H1 (cell line): ENCODE results near the gene DCDC2B.

Experiments used
- ATF2 ChIP-seq: IDR thresholded peaks from 2 replicates; pipeline ENCODE4 v1.6.1; 2012; ENCODE audit warnings: low read length, inconsistent platforms
- CTCF ChIP-seq, 3 experiments: IDR thresholded peaks; 1 replicate in 2 of 3; 2 replicates in 1 of 3; pipeline versions ENCODE4 v1.5.1 to v1.6.1; 2011; ENCODE audit warnings: low read length in 3 of 3, mild to moderate bottlenecking in 3 of 3, inconsistent platforms in 2 of 3, low read depth in 1 of 3, moderate library complexity in 1 of 3; ENCODE audit not compliant: insufficient read depth in 1 of 3; ENCODE audit errors: control extremely low read depth in 1 of 3
- EZH2 ChIP-seq: fragments of 200-600 bp; sonication (generic); IDR thresholded peaks from 2 replicates; pipeline ENCODE4 v1.7.1; 2012; ENCODE audit warnings: low read depth, mild to moderate bottlenecking, moderate library complexity, low read length, inconsistent platforms; ENCODE audit not compliant: severe bottlenecking
- MAX ChIP-seq: IDR thresholded peaks from 2 replicates; pipeline ENCODE4 v1.6.1; 2012; ENCODE audit warnings: inconsistent platforms
- NANOG ChIP-seq: IDR thresholded peaks from 2 replicates; pipeline ENCODE4 v1.6.1; 2011; ENCODE audit warnings: low read length, low read depth, mild to moderate bottlenecking, inconsistent platforms; ENCODE audit not compliant: insufficient read depth, poor library complexity, severe bottlenecking
- POLR2A ChIP-seq, 2 experiments: IDR thresholded peaks; 1 replicate in 1 of 2; 2 replicates in 1 of 2; pipeline ENCODE4 v1.6.1; 2011; ENCODE audit warnings: low read depth in 2 of 2, low read length in 2 of 2, mild to moderate bottlenecking in 2 of 2; ENCODE audit errors: control extremely low read depth in 1 of 2
- POLR2AphosphoS5 ChIP-seq: IDR thresholded peaks from 2 replicates; pipeline ENCODE4 v1.6.1; 2011; ENCODE audit warnings: low read depth, low read length
- SIRT6 ChIP-seq: IDR thresholded peaks from one replicate; pipeline ENCODE4 v1.7.1; 2012; ENCODE audit warnings: low read length, inconsistent platforms
- SUZ12 ChIP-seq: fragments of 200-600 bp; sonication (generic); IDR thresholded peaks from 2 replicates; pipeline ENCODE4 v1.6.1; 2012; ENCODE audit warnings: mild to moderate bottlenecking, inconsistent platforms, low read length, moderate library complexity, mixed read lengths
- TCF12 ChIP-seq: IDR thresholded peaks from 2 replicates; pipeline ENCODE4 v1.6.1; 2011; ENCODE audit warnings: low read depth, mild to moderate bottlenecking, low read length

DNA sequence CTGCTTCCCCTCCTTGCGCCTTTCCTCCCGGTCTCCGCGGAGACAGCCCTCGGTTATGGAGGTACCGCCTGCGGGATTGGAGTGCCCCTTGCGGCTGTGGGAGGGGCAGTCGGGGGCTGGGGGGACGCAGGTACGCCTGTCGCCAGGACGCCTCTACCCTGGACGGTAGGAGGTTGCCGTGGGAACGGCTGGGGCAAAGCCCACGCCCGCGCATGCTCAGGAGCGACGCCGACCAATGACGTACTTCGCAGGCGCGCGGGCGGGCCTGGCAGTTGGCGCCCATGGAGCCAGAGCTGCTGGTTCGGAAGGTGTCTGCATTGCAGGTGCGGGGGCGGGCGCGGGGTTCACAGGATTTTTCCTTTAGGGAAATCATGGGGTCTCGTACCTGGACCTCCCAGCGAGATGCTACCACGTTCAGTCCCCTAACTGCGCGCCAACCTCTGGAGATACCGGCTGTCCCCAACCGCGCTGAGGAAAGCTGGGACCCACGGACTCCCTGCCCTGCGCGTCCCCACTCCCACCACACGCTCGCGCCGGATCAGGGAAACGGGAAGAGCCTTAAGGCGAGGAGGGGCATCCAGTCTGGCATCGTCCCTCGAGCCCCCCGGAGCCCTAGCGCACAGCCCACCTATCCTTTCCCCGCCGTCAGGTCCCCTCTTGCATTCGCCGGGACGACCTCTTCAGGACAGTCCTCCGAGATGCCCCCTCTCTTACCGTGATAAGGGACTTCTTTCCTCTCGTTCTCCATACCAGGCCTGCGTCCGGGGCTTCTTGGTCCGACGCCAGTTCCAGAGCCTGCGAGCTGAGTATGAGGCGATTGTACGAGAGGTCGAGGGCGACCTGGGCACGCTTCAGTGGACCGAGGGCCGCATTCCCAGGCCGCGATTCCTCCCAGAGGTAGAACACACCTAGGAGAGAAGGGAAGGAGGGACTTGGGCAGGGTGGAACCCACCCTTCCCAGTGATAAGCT, 3.2 kb upstream of the DCDC2B start, which contains the start of gene IQCC:
- TF ChIP-seq CTCF (IDR thresholded peaks at IDR 0.05; ENCODE audit: control extremely low read depth in 1 of 3, insufficient read depth in 1 of 3, low read depth in 1 of 3, low read length in 3 of 3) = peak in 2 of 3 experiments; percentile 31 to 43; a peak in 2 of 4 replicates
- TF ChIP-seq EZH2 = no peak
- TF ChIP-seq NANOG = no peak
- TF ChIP-seq POLR2A (IDR thresholded peaks at IDR 0.05; ENCODE audit: control extremely low read depth in 1 of 2, low read depth in 2 of 2, low read length in 2 of 2) = peak in 1 of 2 experiments; percentile 90; a peak in 2 of 3 replicates
- no peak for TF ChIP-seq SIRT6
- no peak for TF ChIP-seq ATF2
- TF ChIP-seq SUZ12 = no peak
- no peak for TF ChIP-seq TCF12
- TF ChIP-seq MAX = peak; percentile 79
- peak; percentile 63; the same call in 1 of the 2 replicates for TF ChIP-seq POLR2AphosphoS5
